Stimulated activated CD4-positive, alpha-beta T cell treated with anti-CD3 and anti-CD28 coated beads, TNF-alpha, amount 100 ng/mL, for 48 hours (primary cell): ENCODE data around the gene DERA.

Experiments used
- DNase-seq, 3 donors: peaks; one replicate each; pipeline ENCODE4 v3.0.0-alpha.2; 2020; ENCODE audit warnings: low read depth in 3 of 3

The DERA gene

DNA sequence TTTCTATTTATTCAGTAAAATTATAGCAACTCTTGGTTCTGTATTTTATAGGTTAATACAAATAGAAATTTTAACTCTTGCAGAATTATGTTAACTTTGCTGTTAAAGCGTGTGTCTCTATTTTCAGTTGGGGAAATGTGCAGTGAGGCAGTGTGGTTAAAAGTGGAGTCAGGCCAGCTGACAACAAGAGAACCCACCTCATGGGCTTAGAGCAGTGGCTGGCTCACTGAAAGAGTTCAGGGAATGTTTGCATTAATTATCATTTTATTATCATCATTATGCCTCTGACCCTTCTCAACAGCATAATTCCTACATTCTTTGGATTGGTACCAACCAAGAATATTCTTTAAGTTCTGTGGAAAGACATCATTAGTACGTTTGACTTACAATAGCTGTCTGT, 163.8 kb downstream of the DERA start:
- DNase-seq, result no peak

DNA sequence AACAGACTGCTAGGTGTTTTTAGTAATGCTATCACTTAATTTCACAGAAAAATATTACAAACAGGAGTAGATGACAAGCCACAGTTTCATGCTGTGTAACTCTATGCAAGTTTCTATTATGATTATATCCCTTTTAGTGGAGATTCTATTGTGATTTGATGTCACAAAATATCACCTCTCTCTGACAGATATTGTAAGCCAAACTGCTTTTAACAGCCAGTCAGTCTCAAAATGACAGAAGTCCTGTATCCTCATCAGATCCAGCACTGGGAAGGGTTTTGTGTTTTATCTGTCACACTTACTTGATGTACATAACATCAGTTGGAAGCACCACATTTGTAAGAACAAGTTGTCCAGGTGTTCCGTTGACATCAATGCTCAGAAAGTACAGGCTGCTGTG, 164.8 kb downstream of the DERA start:
- DNase-seq, result no peak

DNA sequence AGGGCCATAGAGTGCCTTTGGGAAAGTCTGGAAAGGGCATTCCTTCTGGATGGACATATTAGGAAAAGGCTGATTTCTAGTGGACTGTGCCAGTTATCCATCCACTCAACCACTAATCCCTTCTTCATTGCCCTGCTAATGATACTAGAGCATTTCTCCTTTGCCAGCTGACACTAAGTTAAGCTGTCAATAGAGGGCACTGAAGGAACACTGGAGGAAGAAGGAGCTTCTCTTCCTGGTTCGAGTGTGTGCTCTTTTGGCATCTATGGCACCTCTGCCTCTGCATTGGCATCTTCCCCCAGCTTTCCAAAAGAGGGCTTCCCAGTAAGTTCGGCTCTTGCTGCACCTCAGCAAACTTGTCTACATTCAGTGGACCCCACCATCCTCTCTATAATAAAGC, 165.4 kb downstream of the DERA start:
- no peak for DNase-seq

DNA sequence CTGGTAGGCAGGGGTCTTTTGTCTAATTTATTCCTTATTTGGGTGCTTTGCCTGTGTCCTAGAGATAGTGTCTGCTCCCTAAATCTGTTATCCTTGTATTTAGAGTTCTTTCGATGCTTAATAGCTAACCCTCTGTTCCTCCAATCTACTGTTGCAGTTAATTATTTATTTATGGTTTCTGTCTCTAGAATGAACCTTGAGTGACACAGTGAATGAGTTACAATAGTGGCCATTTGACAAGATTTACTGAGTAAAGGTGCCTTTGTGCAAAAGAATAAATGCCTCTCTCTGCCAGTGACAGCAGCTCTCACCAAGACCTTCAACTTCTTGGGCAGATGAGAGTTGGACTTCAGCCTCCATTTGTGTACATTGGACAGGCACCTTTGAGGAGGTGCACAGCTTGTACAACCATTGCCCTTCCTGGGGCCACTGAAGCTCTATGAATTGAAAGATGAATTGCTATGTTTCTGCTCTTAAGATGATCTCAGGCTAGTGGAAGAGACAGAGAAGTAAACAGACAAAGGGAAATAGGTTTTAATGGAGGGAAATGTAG, 165.9 kb downstream of the DERA start:
- DNase-seq, result no peak

DNA sequence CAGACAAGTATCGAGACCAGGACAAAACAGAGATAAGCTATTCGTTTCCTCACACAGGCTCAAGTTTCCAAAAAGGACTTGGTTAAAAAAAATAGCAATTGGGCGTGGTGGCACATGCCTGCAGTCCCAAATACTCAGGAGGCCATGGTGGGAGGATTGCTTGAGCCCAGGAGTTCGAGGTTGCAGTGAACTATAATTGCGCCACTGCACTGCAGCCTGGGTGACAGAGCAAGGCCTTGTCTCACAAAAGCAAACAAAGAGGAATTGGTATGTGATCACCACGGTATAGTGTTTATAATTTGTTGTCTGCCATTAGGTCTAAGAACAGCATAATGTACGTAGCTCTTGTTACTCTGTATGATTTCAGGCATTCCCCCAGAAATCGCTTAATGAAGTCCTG, 175.3 kb downstream of the DERA start:
- no peak for DNase-seq

DNA sequence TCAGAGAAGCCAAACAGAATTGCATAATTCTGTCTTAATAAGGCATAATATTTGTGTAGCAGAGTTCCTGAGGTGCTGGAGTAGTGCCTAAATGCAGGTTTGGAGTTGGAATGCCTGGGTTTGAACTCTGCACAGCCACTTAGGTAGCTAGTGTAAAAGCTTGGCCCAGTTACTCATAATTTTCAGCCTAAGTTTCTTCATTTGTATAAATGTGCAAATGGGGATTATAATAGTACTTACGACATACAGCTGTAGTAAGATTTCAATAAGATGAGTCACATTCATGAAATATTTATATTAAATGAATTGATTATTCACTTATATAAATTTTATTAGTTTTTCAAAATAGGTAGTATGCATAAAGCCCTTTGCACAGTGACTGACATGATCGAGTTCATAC, 175.8 kb downstream of the DERA start:
- DNase-seq, result no peak
